GM12878 (cell line): Measurements from ENCODE around the gene PPP1R7. TPM values are rescaled to one million over a fixed set of nuclear protein-coding genes. Genes with fewer than 3 reads are reported as not detected.
A peak's percentile ranks its signal among the peaks of the same experiment; 100 is the strongest.

Source experiments
- ATAC-seq: fragments of 200-7000 bp; cut with Tn5 transposase; 3 replicates; pipeline ENCODE4 v1.9.1; 2020; ENCODE audit warnings: mild to moderate bottlenecking, moderate library complexity
- BruUV-seq: library from RNA; stranded (reverse); fragments of 400-500 nt; replicated peaks from 2 replicates; lab custom pipeline; 2021; lab: Mats Ljungman, UMichigan
- CTCF ChIA-PET: fragments of 300-600 bp; sonication (Branson Sonifier 250); formaldehyde crosslinking; extraction: SDS; loops from one replicate; lab custom pipeline; 2021; ENCODE audit warnings: inconsistent platforms; lab: Yijun Ruan, JAX
- POLR2A ChIA-PET: fragments of 350-600 bp; formaldehyde crosslinking; extraction: SDS; loops from one replicate; lab custom pipeline; 2021; ENCODE audit warnings: inconsistent platforms; lab: Charles Lee
- RAD21 ChIA-PET: fragments of 300-600 bp; sonication (Branson Sonifier 250); formaldehyde crosslinking; loops from one replicate; lab custom pipeline; 2023; ENCODE audit warnings: antibody characterized with exemption; ENCODE audit not compliant: unreplicated experiment; lab: Charles Lee
- SMC1A ChIA-PET: fragments of 300-600 bp; sonication (Branson Sonifier 250); formaldehyde crosslinking; loops from one replicate; lab custom pipeline; 2023; ENCODE audit not compliant: unreplicated experiment, uncharacterized antibody; lab: Charles Lee
- DNase-seq: peaks from one replicate; pipeline ENCODE4 v3.0.0-alpha.2; 2011; ENCODE audit warnings: low read depth, low spot score
- FAIRE-seq: peaks from 3 replicates; lab custom pipeline; 2011; peaks lifted over from hg19 to GRCh38; lab: Jason Lieb, UNC
- H2AFZ ChIP-seq: 2 replicates; pipeline ENCODE4 v1.6.0; 2011; ENCODE audit warnings: low read depth, low read length, control low read depth; ENCODE audit not compliant: control insufficient read depth
- H3K27ac ChIP-seq: 2 replicates; pipeline ENCODE4 v1.5.1; 2011; ENCODE audit warnings: control low read depth; ENCODE audit not compliant: control insufficient read depth, insufficient read depth
- H3K27me3 ChIP-seq, 2 experiments: replicated peaks in 1 of 2; 2 replicates each; pipeline versions ENCODE4 v1.6.0 to v1.6.1; 2011; ENCODE audit warnings: low read length in 1 of 2; ENCODE audit not compliant: control insufficient read depth in 2 of 2, insufficient read depth in 2 of 2
- H3K36me3 ChIP-seq, 2 experiments: 2 replicates each; pipeline ENCODE4 v1.5.1; 2011; ENCODE audit warnings: low read length in 1 of 2; ENCODE audit not compliant: control insufficient read depth in 2 of 2, insufficient read depth in 2 of 2
- H3K4me1 ChIP-seq: 2 replicates; pipeline ENCODE4 v1.6.1; 2011; ENCODE audit warnings: mild to moderate bottlenecking, low read length, moderate library complexity, mixed read lengths; ENCODE audit not compliant: control insufficient read depth, insufficient read depth
- H3K4me2 ChIP-seq: 2 replicates; pipeline ENCODE4 v1.6.0; 2011; ENCODE audit warnings: control low read depth; ENCODE audit not compliant: control insufficient read depth, insufficient read depth
- H3K4me3 ChIP-seq: fragments of 200-600 bp; sonication (generic); 2 replicates; pipeline ENCODE4 v1.5.1; 2016
- H3K79me2 ChIP-seq: 2 replicates; pipeline ENCODE4 v1.6.0; 2011; ENCODE audit warnings: low read length; ENCODE audit not compliant: control insufficient read depth, insufficient read depth
- H3K9ac ChIP-seq: 2 replicates; pipeline ENCODE4 v1.8.0; 2011; ENCODE audit warnings: low read length, control low read depth, mixed read lengths; ENCODE audit not compliant: control insufficient read depth, insufficient read depth
- H3K9me3 ChIP-seq: replicated peaks from 3 replicates; pipeline ENCODE4 v1.5.1; 2011; ENCODE audit warnings: mild to moderate bottlenecking, low read length; ENCODE audit not compliant: control insufficient read depth, insufficient read depth
- H4K20me1 ChIP-seq: 2 replicates; pipeline ENCODE4 v1.6.0; 2011; ENCODE audit not compliant: control insufficient read depth, insufficient read depth
- ATF7 ChIP-seq: fragments of 450-650 bp; IDR thresholded peaks from 2 replicates; pipeline ENCODE4 v1.6.1; 2016; ENCODE audit warnings: low read depth, mild to moderate bottlenecking
- HDGF ChIP-seq: fragments of 450-650 bp; IDR thresholded peaks from 2 replicates; pipeline ENCODE4 v1.6.1; 2016; ENCODE audit warnings: antibody characterized with exemption
- IRF4 ChIP-seq: IDR thresholded peaks from 2 replicates; pipeline ENCODE4 v1.6.1; 2011; ENCODE audit warnings: low read depth, low read length
- JUND ChIP-seq: IDR thresholded peaks from 2 replicates; pipeline ENCODE4 v1.6.1; 2012; ENCODE audit warnings: low read depth, mild to moderate bottlenecking, low read length, improper control_type of control experiment, moderate library complexity
- NFXL1 ChIP-seq: fragments of 450-650 bp; IDR thresholded peaks from 2 replicates; pipeline ENCODE4 v1.6.1; 2017; ENCODE audit warnings: antibody characterized with exemption, mild to moderate bottlenecking, borderline replicate concordance
- POLR2A ChIP-seq: IDR thresholded peaks from 2 replicates; pipeline ENCODE4 v1.6.1; 2011; ENCODE audit warnings: low read depth, mild to moderate bottlenecking, low read length
- SMAD1 ChIP-seq: fragments of 450-650 bp; IDR thresholded peaks from 2 replicates; pipeline ENCODE4 v1.6.1; 2018; ENCODE audit warnings: mild to moderate bottlenecking, low read depth; ENCODE audit not compliant: partially characterized antibody
- ZNF24 ChIP-seq: fragments of 450-650 bp; IDR thresholded peaks from 2 replicates; pipeline ENCODE4 v1.6.1; 2017; ENCODE audit warnings: antibody characterized with exemption, mild to moderate bottlenecking
- WGBS: methylation state at CpG from one replicate; pipeline ENCODE4 v1.1.6; 2016; ENCODE audit warnings: low lambda C conversion rate; ENCODE audit not compliant: insufficient replicate concordance, insufficient coverage; ENCODE audit errors: missing lambda C conversion rate; 5-methylcytosine and 5-hydroxymethylcytosine counted together
- in situ Hi-C: fragments of 300-500 bp; cut with MboI; formaldehyde crosslinking; loops from 9 replicates; pipeline ENCODE4 v1.14.3; 2018; ENCODE audit warnings: mixed read lengths
- intact Hi-C: fragments of 100-400 bp; cut with micrococcal nuclease; formaldehyde crosslinking; loops from one replicate; pipeline ENCODE4 v1.14.2; 2022; ENCODE audit not compliant: unreplicated experiment
- polyA plus RNA-seq, 11 experiments: library from polyadenylated mRNA; depleted of rRNA in 4 of 11; unstranded in 6 of 11; stranded (reverse) in 5 of 11; fragments of >200 nt; fragmentation: Nextera tagmentation in 4 of 11; fragmentation: Illumina TruSeq in 1 of 11; extraction: Ambion mirVana in 4 of 11; extraction: Trizol in 1 of 11; gene quantifications; 1 replicate in 1 of 11; 2 replicates in 10 of 11; pipeline versions ENCODE4 v1.2.1 to v1.2.3, GENCODE V29; 2011 to 2016; ENCODE audit warnings: inconsistent platforms in 2 of 11, missing spikeins in 2 of 11, low read depth in 1 of 11
- total RNA-seq, 4 experiments: library from RNA; depleted of rRNA in 3 of 4; stranded (reverse); fragments of >200 nt in 3 of 4; fragmentation: Illumina TruSeq in 1 of 4; extraction: Trizol in 1 of 4; gene quantifications; 2 replicates each; pipeline versions ENCODE4 v1.2.1 to v1.2.3, GENCODE V29; 2013 to 2021
- TF ChIP-seq, protein P1 (sequence below): fragments of 450-650 bp; formaldehyde crosslinking; IDR thresholded peaks from 2 replicates; pipeline ENCODE4 v1.4.0; 2022; ENCODE audit warnings: mild to moderate bottlenecking, moderate library complexity
- TF ChIP-seq, protein P2 (sequence below): fragments of 450-650 bp; IDR thresholded peaks from 2 replicates; pipeline ENCODE4 v1.6.1; 2017; ENCODE audit warnings: mild to moderate bottlenecking, low read depth, inconsistent platforms; ENCODE audit not compliant: poor library complexity, severe bottlenecking
- TF ChIP-seq, protein P3 (sequence below): fragments of 450-650 bp; IDR thresholded peaks from 2 replicates; pipeline ENCODE4 v1.6.1; 2017; ENCODE audit warnings: low read depth, mild to moderate bottlenecking, moderate library complexity

The PPP1R7 gene
- total and polyA plus RNA-seq, 10 of the 15 experiments (the other 5 are each of a cell fraction or from before 2014, with no cell fraction given): 78.5 to 174 (median 93.7) TPM

DNA sequence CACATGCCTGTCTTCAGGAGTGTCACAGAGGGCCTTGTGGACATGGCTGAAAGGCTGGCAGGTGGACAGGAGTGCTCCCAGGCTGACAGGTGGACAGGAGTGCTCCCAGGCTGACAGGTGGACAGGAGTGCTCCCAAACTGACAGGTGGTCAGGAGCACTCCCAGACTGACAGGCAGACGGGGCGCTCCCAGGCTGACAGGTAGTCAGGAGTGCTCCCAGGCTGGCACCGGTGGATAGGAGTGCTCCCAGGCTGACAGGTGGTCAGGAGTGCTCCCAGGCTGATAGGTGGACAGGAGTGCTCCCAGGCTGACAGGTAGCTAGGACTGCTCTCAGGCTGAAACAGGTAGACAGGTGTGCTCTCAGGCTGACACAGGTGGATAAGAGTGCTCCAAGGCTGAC is 54.8 kb downstream of the PPP1R7 start:
- no TSS peak for BruUV-seq
- Histone ChIP-seq H3K27me3 (no peaks in the 10 kb centered on the region), H3K4me1 (no peaks in the 10 kb centered on the region), H3K4me3 (no peak overlapping the region), H3K36me3 (no peaks in the 10 kb centered on the region), H4K20me1 (no peaks in the 10 kb centered on the region), H2AFZ (no peak overlapping the region), H3K9me3 (no peaks in the 10 kb centered on the region), H3K79me2 (no peaks in the 10 kb centered on the region), H3K9ac (no peak overlapping the region), H3K4me2 (no peak overlapping the region), H3K27ac (no peak overlapping the region)
- ChIA-PET POLR2A (no interaction called here), RAD21 (no interaction called here), SMC1A (no interaction called here), CTCF (no interaction called here)
- no peak for FAIRE-seq
- intact Hi-C loops (no loop called here), in situ Hi-C loops (no loop called here)
- no peak for ATAC-seq
- DNase-seq: no peak
- 70% methylated on average over 3 of the region's 3 CpGs for WGBS
- peak; percentile 95 for TF ChIP-seq NFXL1
- TF ChIP-seq, protein P1, sequence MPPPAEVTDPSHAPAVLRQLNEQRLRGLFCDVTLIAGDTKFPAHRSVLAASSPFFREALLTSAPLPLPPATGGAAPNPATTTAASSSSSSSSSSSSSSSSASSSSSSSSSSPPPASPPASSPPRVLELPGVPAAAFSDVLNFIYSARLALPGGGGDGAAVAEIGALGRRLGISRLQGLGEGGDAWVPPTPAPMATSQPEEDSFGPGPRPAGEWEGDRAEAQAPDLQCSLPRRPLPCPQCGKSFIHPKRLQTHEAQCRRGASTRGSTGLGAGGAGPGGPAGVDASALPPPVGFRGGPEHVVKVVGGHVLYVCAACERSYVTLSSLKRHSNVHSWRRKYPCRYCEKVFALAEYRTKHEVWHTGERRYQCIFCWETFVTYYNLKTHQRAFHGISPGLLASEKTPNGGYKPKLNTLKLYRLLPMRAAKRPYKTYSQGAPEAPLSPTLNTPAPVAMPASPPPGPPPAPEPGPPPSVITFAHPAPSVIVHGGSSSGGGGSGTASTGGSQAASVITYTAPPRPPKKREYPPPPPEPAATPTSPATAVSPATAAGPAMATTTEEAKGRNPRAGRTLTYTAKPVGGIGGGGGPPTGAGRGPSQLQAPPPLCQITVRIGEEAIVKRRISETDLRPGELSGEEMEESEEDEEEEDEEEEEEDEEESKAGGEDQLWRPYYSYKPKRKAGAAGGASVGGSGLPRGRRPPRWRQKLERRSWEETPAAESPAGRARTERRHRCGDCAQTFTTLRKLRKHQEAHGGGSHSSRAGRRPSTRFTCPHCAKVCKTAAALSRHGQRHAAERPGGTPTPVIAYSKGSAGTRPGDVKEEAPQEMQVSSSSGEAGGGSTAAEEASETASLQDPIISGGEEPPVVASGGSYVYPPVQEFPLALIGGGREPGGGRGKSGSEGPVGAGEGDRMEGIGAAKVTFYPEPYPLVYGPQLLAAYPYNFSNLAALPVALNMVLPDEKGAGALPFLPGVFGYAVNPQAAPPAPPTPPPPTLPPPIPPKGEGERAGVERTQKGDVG: no peak

DNA sequence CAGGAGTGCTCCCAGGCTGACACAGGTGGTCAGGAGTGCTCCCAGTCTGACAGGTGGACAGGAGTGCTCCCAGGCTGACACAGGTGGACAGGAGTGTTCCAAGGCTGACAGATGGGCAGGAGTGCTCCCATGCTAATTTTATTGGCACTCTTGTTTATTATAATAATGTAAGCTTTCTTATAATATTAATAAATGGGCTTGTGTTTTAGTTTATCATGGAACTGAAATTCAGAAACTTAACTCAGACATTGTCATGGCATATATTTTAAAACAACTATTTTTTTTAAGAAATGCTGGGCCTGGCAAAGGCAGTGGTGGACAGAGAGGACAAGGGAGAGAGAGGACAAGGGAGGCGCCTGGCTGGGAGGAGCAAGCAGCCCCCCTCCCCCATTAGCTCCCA is 56.9 kb downstream of the PPP1R7 start:
- Histone ChIP-seq H4K20me1 (no peaks in the 10 kb centered on the region), H3K4me1 (no peaks in the 10 kb centered on the region), H3K4me2 (no peak overlapping the region), H3K27ac (no peak overlapping the region), H2AFZ (no peak overlapping the region), H3K36me3 (no peaks in the 10 kb centered on the region), H3K4me3 (no peak overlapping the region), H3K9me3 (no peaks in the 10 kb centered on the region), H3K79me2 (no peaks in the 10 kb centered on the region), H3K9ac (no peak overlapping the region), H3K27me3 (no peaks in the 10 kb centered on the region)
- FAIRE-seq: no peak
- 20% methylated on average over 1 of the region's 1 CpG for WGBS
- in situ Hi-C loops: no loop called here
- RAD21 ChIA-PET: no interaction called here
- ATAC-seq: no peak
- SMC1A ChIA-PET: interaction anchor here (1.9 kb wide), 1 partner anchor 12 kb away, joined by 5 read pairs; no protein-coding TSS in a partner anchor
- BruUV-seq: no TSS peak
- CTCF ChIA-PET: interaction anchor here (0.6 kb wide), 1 partner anchor 56 kb away, joined by 3 read pairs; no protein-coding TSS in a partner anchor
- intact Hi-C loops: no loop called here
- POLR2A ChIA-PET: no interaction called here
- no peak for DNase-seq
- no peak for TF ChIP-seq IRF4
- TF ChIP-seq SMAD1: no peak
- TF ChIP-seq ZNF24: no peak
- no peak for TF ChIP-seq POLR2A
- no peak for TF ChIP-seq JUND
- TF ChIP-seq, protein P2, sequence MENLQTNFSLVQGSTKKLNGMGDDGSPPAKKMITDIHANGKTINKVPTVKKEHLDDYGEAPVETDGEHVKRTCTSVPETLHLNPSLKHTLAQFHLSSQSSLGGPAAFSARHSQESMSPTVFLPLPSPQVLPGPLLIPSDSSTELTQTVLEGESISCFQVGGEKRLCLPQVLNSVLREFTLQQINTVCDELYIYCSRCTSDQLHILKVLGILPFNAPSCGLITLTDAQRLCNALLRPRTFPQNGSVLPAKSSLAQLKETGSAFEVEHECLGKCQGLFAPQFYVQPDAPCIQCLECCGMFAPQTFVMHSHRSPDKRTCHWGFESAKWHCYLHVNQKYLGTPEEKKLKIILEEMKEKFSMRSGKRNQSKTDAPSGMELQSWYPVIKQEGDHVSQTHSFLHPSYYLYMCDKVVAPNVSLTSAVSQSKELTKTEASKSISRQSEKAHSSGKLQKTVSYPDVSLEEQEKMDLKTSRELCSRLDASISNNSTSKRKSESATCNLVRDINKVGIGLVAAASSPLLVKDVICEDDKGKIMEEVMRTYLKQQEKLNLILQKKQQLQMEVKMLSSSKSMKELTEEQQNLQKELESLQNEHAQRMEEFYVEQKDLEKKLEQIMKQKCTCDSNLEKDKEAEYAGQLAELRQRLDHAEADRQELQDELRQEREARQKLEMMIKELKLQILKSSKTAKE: no peak
- no peak for TF ChIP-seq ATF7
- TF ChIP-seq, protein P3, sequence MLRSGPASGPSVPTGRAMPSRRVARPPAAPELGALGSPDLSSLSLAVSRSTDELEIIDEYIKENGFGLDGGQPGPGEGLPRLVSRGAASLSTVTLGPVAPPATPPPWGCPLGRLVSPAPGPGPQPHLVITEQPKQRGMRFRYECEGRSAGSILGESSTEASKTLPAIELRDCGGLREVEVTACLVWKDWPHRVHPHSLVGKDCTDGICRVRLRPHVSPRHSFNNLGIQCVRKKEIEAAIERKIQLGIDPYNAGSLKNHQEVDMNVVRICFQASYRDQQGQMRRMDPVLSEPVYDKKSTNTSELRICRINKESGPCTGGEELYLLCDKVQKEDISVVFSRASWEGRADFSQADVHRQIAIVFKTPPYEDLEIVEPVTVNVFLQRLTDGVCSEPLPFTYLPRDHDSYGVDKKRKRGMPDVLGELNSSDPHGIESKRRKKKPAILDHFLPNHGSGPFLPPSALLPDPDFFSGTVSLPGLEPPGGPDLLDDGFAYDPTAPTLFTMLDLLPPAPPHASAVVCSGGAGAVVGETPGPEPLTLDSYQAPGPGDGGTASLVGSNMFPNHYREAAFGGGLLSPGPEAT: no peak
- TF ChIP-seq HDGF: no peak
